HL-60 (cell line): ENCODE data around the gene WARS2.

Experiments
- POLR2AphosphoS5 ChIP-seq: IDR thresholded peaks from 2 replicates; pipeline ENCODE4 v1.6.1; 2012; ENCODE audit warnings: low read depth
- SPI1 ChIP-seq: IDR thresholded peaks from 2 replicates; pipeline ENCODE4 v1.6.1; 2012; ENCODE audit warnings: low read depth, mild to moderate bottlenecking, borderline replicate concordance
- TF ChIP-seq, protein P1 (sequence below): IDR thresholded peaks from one replicate; pipeline ENCODE4 v1.5.1; 2011; ENCODE audit warnings: low read length, control low read depth, inconsistent platforms; ENCODE audit not compliant: insufficient read depth
- TF ChIP-seq, protein P2 (sequence below): IDR thresholded peaks from 2 replicates; pipeline ENCODE4 v1.6.1; 2012; ENCODE audit warnings: low read depth; ENCODE audit not compliant: insufficient replicate concordance

DNA sequence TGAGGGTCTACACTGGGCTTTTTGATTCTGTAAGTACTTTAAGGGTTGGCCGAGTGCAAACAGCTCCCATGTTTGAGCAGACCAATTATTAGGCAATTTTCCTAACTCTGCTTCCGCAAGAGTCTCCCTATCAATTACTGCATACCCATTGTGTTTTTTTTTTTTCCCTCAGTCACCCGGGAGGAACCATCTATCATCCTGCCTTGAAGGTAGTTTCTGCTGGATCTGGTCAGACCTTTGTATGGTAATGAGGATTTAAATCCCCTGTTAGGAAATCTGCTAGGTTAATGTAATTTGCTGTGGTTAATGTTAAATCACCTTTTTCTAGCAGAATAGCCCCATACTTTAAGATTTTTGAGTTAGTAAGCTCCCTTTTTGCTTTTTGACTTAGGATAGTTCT is 40.8 kb upstream of the WARS2 start:
- TF ChIP-seq, protein P1, sequence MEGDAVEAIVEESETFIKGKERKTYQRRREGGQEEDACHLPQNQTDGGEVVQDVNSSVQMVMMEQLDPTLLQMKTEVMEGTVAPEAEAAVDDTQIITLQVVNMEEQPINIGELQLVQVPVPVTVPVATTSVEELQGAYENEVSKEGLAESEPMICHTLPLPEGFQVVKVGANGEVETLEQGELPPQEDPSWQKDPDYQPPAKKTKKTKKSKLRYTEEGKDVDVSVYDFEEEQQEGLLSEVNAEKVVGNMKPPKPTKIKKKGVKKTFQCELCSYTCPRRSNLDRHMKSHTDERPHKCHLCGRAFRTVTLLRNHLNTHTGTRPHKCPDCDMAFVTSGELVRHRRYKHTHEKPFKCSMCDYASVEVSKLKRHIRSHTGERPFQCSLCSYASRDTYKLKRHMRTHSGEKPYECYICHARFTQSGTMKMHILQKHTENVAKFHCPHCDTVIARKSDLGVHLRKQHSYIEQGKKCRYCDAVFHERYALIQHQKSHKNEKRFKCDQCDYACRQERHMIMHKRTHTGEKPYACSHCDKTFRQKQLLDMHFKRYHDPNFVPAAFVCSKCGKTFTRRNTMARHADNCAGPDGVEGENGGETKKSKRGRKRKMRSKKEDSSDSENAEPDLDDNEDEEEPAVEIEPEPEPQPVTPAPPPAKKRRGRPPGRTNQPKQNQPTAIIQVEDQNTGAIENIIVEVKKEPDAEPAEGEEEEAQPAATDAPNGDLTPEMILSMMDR: no peak
- TF ChIP-seq POLR2AphosphoS5 (no peak), SPI1 (no peak)
- TF ChIP-seq, protein P2, sequence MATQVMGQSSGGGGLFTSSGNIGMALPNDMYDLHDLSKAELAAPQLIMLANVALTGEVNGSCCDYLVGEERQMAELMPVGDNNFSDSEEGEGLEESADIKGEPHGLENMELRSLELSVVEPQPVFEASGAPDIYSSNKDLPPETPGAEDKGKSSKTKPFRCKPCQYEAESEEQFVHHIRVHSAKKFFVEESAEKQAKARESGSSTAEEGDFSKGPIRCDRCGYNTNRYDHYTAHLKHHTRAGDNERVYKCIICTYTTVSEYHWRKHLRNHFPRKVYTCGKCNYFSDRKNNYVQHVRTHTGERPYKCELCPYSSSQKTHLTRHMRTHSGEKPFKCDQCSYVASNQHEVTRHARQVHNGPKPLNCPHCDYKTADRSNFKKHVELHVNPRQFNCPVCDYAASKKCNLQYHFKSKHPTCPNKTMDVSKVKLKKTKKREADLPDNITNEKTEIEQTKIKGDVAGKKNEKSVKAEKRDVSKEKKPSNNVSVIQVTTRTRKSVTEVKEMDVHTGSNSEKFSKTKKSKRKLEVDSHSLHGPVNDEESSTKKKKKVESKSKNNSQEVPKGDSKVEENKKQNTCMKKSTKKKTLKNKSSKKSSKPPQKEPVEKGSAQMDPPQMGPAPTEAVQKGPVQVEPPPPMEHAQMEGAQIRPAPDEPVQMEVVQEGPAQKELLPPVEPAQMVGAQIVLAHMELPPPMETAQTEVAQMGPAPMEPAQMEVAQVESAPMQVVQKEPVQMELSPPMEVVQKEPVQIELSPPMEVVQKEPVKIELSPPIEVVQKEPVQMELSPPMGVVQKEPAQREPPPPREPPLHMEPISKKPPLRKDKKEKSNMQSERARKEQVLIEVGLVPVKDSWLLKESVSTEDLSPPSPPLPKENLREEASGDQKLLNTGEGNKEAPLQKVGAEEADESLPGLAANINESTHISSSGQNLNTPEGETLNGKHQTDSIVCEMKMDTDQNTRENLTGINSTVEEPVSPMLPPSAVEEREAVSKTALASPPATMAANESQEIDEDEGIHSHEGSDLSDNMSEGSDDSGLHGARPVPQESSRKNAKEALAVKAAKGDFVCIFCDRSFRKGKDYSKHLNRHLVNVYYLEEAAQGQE: no peak
